Measurements from ENCODE around the gene CACNB4.

Gene CACNB4

DNA sequence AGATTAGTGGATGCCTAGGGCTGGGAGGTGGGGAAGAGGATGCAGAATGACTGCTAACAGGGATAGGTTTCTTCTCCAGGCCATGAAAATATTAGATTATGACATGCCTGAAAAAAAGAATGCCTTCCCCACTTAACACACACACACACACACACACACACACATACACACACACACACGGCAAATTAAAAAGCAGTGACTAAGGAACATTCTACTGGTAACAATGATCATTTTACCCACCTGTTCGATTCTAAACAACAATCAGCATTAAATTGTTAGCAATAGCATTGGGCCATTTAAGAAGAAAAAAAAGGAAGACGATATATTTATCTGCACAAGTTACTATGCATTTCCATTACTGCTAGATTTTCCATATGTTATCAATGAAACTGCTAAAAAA, 10.8 kb downstream of the CACNB4 start:
- no peak overlapping the region for H3K4me3 ChIP-seq (ENCODE audit: low read depth, low read length)
- TF ChIP-seq, protein P1, sequence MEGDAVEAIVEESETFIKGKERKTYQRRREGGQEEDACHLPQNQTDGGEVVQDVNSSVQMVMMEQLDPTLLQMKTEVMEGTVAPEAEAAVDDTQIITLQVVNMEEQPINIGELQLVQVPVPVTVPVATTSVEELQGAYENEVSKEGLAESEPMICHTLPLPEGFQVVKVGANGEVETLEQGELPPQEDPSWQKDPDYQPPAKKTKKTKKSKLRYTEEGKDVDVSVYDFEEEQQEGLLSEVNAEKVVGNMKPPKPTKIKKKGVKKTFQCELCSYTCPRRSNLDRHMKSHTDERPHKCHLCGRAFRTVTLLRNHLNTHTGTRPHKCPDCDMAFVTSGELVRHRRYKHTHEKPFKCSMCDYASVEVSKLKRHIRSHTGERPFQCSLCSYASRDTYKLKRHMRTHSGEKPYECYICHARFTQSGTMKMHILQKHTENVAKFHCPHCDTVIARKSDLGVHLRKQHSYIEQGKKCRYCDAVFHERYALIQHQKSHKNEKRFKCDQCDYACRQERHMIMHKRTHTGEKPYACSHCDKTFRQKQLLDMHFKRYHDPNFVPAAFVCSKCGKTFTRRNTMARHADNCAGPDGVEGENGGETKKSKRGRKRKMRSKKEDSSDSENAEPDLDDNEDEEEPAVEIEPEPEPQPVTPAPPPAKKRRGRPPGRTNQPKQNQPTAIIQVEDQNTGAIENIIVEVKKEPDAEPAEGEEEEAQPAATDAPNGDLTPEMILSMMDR (IDR thresholded peaks at IDR 0.05; ENCODE audit: low read depth, low read length) = no peak

DNA sequence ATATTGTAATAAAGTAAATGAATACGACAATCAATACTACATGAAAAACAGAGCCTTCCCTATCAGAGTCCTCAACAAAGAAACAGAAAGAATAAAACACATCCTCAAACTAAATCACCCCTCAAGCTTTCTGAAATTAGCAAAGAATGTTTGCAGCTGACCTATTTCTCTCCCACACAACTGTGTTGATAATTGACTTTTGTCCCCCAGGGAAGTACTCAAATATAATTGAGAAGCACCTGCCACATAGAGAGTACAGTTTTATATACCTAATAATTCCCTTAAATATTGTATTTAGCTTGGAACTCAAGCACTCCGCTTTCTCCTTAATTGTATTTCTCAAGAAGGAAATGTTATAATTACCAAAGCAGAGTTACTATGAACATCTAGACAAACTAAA, 12.6 kb downstream of the CACNB4 start:
- TF ChIP-seq, protein P1 (IDR thresholded peaks at IDR 0.05; ENCODE audit: low read depth, low read length) = no peak
- no peak overlapping the region for H3K4me3 ChIP-seq (ENCODE audit: low read depth, low read length)

DNA sequence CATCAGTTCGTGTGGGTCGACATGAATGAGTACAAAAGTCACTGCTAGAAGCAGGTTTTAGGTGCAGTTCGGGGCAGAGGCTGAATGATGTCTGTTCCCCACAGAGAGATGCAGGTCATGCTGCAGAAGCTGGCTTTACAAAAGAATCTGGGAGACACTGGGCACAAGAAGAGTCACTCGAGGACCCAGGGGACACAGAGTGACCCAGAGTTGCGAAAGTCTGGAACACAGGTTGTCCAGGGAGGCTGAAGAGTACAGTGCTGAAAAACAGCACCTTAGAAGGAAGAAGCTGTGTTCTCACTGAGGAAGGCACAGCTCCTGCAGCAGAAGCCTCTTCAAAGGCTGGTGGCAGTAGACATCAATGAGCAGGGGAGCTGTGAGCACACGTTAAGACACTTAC, 14.8 kb downstream of the CACNB4 start:
- H3K4me3 ChIP-seq (ENCODE audit: low read depth, low read length) = no peak overlapping the region
- TF ChIP-seq, protein P1 (IDR thresholded peaks at IDR 0.05; ENCODE audit: low read depth, low read length) = no peak

DNA sequence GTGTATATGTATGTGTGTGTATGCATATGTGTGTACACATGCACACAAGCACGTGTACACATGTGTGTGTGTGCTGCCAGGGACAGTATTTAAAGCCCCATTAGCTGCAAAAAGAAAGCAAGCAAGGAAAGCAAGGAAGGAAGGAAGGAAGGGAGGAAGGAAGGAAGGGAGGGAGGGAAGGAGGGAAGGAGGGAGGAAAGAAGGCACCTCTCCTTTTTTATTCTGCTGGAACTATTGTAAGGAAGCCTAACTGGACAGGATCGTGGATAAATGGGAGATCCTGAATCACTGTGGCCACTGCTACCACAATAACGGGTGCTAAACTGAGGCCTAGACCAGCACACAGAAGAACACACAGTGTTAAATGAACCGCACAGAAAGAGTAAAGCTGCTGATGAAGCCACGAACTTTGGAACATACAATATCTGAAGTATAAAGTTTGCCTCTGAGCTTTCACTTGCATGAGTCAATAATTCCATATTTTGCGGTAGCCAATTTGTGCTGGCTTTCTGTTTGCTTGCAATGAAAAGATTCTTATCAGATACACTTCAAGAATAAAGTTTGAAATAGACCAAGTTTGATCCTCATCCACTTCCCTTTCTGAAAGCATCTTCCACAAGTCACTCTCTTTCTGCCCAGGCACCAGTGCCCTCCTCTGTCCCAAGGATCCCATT, 15.5 kb downstream of the CACNB4 start:
- no peak overlapping the region for H3K4me3 ChIP-seq (ENCODE audit: low read depth, low read length)
- TF ChIP-seq, protein P1 (IDR thresholded peaks at IDR 0.05; ENCODE audit: low read depth, low read length) = no peak

DNA sequence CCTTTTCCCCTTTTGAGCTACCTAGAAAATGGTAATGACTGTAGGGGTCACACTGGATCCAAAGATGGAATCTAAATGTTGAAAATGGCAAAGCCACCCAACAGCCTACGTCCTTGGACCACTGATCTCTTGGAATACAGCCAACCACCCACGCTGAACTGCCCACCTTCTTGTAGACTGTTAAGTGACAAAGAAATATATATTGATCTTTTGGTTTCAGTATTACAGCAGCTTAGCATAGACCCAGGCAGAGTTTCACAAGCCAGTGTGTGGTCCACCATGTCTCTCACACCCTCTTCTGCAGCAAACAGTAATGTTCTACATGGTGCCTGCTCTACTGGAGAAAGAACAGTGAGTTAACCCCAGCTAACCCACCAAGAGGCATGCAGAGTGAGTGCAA, 20.2 kb downstream of the CACNB4 start:
- no peak overlapping the region for H3K4me3 ChIP-seq (ENCODE audit: low read depth, low read length)
- TF ChIP-seq, protein P1 (IDR thresholded peaks at IDR 0.05; ENCODE audit: low read depth, low read length) = no peak

DNA sequence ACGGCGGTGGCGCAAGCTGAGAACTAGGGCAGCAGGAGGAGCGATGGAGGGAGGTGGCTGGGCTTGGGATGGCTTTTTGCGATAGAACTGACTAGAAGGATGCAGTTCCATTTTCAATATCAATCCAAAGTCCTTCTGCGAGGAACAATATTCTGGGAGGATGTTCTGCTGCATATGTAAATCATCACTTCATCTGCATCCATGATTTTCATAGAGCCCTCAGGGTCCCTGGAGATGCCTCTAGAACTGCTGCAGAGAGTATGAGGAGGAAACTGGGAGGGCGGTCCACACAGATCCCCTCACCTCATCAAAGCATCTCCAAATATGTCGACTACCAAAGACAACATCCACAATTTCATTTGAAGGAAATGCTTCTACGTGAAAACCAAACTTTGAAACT, 20.8 kb downstream of the CACNB4 start:
- TF ChIP-seq, protein P1 (IDR thresholded peaks at IDR 0.05; ENCODE audit: low read depth, low read length) = no peak
- no peak overlapping the region for H3K4me3 ChIP-seq (ENCODE audit: low read depth, low read length)

DNA sequence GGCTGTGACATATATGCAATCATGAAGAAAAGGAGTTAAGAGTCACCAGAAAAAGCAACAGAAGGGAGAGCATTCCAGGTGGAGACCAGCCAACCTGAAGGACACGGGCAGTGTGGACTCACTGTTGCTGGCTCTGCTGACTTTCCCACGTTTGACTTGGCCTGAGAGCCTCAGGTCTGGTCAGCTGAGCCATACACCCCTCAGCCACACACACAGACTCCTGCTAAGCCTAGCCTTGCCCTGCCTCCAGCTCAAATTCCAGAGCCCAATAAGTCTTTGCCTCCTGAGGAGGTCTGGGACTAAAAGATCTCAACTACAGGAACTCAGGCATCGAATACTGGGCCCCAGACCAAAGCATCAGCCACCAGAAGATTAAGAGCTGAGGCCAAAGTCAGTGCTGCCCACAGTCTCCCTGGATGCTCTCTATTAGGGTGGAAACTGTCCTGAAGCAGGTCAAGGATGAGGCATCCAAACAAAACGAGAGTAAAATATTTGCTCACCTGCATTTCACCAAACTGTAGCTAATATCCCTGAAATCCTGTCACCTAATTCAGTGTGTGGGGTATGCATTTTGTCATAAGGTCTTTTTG, 23.3 kb downstream of the CACNB4 start:
- TF ChIP-seq, protein P1 (IDR thresholded peaks at IDR 0.05; ENCODE audit: low read depth, low read length) = no peak
- H3K4me3 ChIP-seq (ENCODE audit: low read depth, low read length) = no peak overlapping the region
